ENCODE results near the gene DIAPH3. TPM values are rescaled to one million over a fixed set of nuclear protein-coding genes. Genes with fewer than 3 reads are reported as not detected.

The DIAPH3 gene
- total RNA-seq, 1 donor, result 0.54 TPM

DNA sequence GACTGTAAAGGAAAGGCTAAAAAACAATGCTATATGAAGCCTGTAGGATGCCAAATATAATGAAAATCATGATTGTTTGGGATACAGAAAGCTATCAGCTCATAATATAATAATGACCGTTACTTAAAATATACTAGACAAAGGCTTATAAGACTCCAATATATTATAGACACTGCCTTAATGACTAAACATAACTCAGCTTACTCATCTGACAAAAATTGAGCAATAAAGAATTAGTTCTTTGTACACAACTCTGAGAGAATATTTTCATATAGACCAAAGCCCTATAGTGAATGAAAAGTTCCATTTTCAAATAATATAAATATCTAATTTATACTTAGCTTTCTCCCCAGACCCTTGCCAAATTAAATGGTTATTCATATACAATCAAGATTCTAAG is 283.3 kb downstream of the DIAPH3 start:
- no peak for DNase-seq (ENCODE audit: low read depth in 2 of 3, low spot score in 2 of 3)

DNA sequence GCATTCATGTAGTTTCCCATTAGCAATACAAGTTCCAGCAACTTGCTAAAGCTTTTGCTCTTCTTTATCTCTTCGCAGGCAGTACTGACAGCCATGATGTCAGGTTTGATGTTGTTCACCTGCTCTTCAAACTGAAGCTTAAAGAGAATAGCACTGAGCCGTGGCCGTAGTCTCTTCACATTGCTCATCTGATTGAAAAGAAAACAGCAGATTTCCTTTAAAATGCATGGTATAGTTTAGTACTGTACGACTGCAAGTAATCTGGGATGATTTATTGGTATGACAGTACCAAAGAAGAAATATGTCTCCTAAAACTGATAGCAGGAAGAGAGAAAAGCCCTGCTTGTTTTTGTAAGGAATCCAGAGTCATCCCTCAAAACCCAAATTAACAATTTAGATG is 284.4 kb downstream of the DIAPH3 start:
- DNase-seq (ENCODE audit: low read depth in 2 of 3, low spot score in 2 of 3), result no peak

DNA sequence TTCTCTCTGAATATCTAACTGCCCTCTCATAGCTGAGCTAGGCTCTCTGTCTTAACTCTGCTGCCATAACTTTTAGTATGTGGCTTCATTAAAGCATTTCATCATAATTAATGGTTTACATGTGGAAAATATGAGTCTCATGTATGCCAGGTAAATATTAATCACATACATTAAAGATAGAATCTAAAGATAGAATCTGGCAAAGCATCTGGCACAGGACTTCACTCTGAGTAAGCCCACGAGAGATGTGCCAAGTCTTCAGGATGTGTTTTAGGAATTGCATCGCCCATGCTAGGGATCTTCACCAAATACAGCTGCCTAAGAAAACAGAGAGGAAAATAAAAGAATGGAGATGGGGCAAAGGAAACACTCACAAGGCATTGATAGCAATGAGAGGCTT is 285.8 kb downstream of the DIAPH3 start:
- no peak for DNase-seq (ENCODE audit: low read depth in 2 of 3, low spot score in 2 of 3)

DNA sequence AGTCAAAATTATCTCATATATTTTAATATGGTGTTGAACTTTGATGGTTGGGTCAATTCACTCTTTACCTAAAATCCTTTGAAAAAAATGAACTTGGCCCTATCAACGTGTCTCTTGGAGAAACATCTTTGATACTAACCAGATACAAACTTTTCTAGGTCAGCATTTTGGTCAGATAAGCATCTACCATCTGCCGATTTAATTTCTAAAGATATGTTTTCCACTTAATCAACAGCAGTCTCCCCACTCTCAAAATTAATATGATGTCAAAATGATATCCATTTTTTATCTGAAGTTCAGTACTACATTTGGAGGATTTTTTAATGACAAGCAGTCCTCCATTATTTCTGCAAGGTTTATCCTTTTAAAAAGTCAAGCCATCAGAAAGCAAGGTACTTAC is 288.8 kb downstream of the DIAPH3 start:
- DNase-seq (ENCODE audit: low read depth in 2 of 3, low spot score in 2 of 3), result no peak

DNA sequence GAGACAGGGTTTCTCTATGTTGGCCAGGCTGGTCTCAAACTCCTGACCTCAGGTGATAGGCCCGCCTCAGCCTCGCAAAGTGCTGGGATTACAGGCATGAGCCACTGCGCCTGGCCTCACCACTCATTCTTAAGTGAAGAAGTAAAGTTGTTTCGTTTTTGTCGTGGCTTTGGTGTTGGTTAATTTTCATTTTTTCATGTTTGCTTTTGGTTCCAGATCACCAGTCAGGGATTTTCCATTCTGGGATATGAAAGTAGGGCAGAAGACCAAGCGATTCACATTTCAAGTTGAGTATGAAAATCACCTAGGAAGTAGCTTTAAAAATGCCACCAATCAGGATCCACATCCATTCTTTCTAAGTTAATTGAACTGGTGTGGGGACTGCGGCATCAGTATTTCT is 289.9 kb downstream of the DIAPH3 start:
- DNase-seq (ENCODE audit: low read depth in 2 of 3, low spot score in 2 of 3), result no peak

DNA sequence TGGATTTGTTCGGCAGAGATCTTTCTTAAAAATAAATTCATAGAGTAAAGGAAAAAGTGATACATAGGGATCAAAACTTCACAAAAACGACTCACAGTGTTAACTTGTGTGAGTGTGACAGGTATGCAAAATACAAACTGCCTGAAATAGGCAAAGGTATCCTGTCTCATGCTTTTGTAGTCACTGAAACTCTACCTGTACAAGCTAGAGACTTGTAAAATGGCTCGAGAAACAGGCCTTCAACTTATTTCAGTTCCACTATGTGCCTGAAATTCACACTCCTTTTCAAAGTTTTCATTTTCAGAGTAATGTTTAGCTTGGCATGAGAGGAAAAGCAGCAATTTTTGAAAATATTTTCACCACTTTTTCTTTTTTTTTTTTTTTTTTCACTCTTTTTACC is 290.4 kb downstream of the DIAPH3 start:
- DNase-seq (ENCODE audit: low read depth in 2 of 3, low spot score in 2 of 3), result no peak

DNA sequence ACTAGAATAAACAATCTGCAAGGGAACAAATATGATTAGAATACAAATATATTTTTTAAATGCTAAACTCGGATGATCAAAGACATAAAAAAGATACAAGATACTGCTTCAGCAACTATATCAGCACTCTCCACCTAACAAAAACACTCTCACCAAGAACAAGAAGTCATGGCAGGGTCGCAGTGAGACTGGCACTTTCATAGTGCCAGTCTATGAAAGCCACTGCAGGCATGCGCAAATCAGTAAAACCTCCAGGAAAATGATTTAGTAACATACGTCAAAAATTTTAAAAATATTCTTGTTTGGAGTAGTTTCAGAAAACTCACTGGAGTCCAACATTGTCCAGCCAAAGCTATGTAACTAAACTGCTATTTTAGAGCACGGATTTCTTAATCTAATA is 295.9 kb downstream of the DIAPH3 start:
- no peak for DNase-seq (ENCODE audit: low read depth in 2 of 3, low spot score in 2 of 3)

DNA sequence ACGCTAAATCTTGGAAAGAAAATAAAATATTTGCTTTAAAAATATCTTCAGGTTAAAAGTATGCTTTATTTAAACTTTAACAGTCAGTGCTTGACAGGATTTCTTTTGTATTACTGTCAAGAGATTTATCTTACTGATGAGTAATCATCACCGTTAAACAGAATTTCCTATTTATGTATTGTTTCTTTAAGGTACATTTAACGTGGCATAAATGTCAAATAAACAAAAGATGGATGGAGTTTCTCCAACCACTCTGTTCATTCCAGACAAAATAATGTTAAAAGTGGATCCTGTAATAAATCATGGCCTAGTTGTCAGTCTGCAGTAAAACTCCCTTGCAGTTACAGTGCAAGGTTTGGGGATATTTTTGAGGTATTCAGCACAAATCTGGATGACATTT is 298.3 kb downstream of the DIAPH3 start:
- DNase-seq (ENCODE audit: low read depth in 2 of 3, low spot score in 2 of 3), result no peak

DNA sequence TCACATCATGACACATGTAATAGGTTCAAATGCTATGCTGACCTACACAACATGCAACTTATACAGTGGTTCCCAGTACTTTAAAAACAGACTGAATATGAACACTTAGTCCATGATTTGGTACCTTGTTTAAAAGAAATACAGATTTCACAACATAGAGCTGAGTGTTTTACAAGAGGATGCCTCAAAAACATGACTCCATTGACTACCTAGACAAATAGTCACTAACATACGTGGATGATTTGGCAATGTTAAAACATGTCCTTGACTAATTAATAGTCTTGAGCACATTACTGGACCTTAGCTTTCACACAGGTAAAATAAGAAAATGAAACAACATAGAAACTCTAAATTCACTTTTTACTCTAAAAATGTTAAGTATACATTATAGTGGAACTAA is 300.1 kb downstream of the DIAPH3 start:
- DNase-seq (ENCODE audit: low read depth in 2 of 3, low spot score in 2 of 3), result no peak

DNA sequence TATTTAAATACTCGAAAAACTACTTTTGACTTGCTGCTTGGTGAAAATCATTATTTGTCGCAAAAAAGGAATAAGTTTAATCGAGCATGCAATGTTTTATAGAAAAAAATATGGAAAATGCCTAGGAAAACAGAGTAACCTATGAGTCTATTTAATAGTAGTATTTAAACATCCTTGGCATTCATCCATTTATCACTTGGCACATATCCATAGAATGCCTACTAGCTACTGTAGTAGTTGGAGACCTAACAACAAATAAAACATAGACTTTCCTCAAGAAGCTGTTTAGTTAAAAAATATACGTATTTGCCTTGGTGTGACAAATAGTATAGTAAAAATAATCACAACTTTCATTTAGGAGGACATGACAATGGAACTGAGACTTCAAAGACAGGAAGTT is 302.1 kb downstream of the DIAPH3 start:
- no peak for DNase-seq (ENCODE audit: low read depth in 2 of 3, low spot score in 2 of 3)

DNA sequence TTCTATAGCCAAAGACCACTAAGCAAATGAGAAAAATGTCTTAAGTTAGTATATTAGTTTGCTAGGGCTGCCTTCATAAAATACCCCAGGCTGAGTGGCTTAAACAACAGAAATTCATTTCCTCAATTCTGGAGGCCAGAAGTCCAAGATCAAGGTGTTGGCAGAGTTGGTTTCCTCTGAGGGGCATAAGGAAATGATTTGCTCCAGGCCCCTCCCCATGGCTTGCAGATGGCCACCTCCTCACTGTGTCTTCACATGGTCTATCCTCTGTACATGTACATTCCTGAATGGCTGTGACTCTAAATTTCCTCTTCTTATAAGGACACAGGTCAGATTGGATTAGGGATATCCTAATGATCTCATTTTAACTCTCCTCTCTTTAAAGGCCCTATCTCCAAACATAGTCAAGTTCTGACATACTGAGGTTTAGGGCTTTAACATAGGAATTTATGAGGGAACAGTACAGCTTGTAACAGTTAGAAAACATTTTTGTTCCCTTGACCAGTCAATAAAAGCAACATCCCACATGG is 307.4 kb downstream of the DIAPH3 start:
- no peak for DNase-seq (ENCODE audit: low read depth in 2 of 3, low spot score in 2 of 3)

DNA sequence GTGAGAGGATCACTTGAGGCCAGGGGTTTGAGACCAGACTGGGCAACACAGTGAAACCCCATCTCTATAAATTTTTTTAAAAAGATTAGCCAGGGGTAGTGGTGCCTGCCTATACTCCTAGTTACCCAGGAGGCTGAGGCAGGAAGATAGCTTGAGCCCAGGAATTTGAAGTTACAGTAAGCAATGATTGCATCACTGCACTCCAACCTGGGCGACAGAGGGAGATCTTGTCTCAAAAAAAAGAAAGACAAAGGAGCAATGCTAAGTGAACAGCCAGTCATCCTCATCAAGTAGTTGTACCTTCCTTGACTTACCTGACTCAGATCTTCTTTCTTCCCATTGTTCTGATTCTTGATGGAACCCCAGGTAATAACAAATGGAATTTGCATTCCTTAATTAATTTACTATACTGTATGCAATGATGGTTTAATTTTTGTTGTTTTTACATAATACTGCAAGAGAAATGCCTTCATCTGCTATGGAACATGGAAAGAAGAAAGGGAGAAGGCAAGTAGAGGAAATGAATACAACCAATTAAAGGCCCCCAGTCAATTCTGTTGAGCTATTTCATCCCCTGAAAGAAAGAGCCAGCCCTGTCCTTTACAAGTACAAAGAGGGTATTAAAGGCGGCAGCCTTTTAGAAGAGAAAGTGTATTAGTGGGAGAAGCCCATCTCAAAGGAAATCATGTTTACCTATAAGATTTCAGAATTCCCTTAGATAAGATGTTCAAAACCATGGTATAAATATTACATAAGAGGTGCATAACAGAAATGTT is 316.7 kb downstream of the DIAPH3 start:
- no peak for DNase-seq (ENCODE audit: low read depth in 2 of 3, low spot score in 2 of 3)

DNA sequence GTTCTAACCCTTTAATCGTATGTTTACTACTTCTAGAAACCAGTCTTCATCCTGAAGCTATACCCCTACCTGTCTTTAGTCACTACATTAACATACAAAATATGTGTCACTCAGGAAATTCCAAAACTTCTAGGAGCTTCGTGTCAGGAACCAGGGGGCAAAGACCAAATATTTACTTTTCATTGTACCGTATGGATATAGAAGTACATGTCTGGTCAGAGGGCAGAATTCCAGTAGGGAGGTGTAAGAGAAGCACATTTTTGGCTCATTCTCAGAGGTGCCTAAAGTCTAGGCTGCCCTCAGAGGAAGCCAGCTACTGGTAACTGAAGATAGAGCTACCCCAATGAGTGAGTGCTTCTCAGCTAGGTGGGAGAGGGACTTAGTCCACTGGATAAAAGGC is 320.7 kb downstream of the DIAPH3 start:
- DNase-seq (ENCODE audit: low read depth in 2 of 3, low spot score in 2 of 3), result no peak

DNA sequence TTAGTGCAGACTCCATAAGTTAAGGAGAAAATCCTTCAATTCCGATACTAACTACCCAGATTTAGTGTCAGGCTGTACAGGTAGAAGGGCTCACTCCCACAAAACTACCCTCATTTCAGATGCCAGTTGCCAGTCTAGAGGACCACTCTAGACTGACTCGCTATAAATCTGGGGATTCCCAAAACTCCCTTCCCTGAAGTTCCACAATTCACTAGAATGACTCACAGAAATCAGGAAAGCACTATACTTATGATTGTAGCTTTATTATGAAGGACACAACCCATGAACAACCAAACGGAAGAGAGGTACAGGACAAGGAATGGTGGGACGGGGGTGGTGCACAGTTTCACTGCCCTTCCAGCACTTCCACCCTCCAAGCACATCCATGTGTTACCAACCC is 321.2 kb downstream of the DIAPH3 start:
- no peak for DNase-seq (ENCODE audit: low read depth in 2 of 3, low spot score in 2 of 3)

DNA sequence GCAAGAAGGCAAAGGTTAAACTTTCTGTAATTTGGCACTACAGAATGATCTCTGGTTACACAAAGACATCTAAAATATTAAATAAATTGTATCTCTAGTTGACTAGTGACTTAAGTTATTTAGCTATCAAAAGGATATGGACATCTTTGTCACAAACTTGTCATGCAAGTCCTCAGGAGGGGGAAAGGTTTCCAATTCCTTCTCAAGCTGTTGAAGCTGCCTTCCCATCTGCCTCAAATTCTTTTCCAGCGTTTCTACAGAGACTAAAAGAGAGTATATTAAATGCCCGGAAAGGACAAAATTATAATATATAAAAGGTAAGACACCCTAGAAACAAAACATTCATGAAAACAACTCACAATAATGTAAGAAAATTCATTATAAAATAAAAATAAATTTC is 324.5 kb downstream of the DIAPH3 start:
- DNase-seq (ENCODE audit: low read depth in 2 of 3, low spot score in 2 of 3), result no peak

DNA sequence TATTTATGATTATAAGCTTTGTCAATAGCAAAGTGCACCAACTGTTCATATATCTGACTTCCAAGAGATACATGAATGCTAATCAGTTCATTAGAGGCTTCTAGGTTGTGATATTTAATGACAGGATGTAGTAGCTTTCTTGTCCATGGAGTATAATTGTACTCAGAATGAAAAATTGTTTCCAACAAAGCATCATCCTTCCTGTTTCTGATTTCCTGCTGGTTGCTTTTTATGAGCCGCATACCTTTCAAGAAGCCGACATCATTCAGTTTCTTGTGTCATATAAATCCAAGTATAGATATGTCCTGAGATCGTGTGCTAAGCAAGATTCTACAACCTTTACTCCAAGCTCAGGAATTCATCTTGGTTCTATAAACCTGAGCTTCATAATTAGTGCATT is 326.6 kb downstream of the DIAPH3 start:
- no peak for DNase-seq (ENCODE audit: low read depth in 2 of 3, low spot score in 2 of 3)

DNA sequence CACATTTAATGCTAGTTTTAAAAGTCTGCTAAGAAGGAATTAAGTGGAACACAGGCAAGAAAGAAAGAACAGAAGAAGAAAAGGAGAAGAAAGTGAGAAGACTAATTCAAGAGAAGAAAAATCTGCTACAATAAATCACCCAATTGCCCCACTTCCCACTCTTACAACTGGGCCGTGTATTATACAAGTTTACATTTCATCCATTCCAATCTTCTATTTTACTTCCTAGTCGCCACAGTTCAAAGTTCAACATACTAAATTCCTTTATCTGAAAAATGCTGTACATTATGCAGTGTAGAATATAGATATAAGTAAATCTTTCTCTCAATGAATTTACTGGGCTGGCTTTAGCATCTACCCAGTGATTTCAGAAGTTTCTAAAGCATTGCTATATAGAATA is 328.2 kb downstream of the DIAPH3 start:
- no peak for DNase-seq (ENCODE audit: low read depth in 2 of 3, low spot score in 2 of 3)

DNA sequence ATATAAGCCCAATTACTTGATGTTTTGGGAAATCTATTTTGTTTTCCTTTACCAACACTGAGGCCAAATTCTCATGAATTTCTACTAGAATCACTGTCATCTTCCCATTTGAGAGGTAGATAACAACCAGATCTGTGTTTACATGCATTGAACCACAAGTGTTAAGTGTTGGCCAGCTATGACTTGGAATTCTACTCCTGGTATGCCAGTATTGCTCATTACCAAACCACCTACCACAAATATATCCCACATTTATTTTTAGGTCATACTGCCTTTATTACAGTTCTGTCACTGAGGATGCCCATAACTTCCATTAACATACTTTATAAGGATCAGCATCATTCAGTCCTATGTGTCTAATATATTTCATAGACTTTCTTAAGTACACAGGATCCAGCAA is 328.9 kb downstream of the DIAPH3 start:
- no peak for DNase-seq (ENCODE audit: low read depth in 2 of 3, low spot score in 2 of 3)

DNA sequence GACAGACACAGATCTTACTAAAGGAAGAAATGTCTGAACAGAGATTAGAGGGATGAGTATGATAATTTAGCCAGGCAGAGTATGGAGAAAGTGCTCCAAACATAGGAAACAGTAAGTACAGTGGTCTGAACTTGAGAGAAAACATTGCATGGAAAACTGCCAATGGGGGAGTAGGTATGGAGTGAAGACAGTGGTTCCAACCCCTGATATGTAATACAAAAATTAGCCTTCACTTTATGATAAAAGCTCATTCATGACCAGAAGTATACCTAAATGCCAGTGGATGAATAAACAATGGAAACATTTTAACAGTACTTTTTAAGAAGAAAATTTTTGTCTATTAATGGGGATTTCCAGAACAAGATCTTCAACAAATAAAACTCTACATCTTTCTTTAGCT is 334.0 kb downstream of the DIAPH3 start:
- DNase-seq (ENCODE audit: low read depth in 2 of 3, low spot score in 2 of 3), result no peak

DNA sequence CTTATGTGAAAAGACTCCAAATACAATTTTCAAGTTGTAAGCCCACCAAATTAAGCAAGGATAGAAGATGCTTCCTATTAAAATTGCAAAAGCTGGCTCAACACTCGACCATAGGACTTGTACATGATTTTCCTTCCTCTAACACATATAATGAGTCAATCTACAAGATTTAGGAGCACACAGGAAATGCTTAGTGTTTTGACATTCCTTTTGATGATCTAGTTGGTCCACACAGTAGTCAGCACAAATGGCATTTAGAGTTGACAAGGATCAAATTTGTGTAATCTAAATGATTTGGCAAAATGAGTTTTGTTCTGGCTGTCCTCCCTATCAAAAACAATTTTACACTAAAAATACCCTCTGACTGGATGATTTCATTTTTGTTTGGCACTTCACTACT is 340.2 kb downstream of the DIAPH3 start:
- DNase-seq (ENCODE audit: low read depth in 2 of 3, low spot score in 2 of 3), result no peak

DNA sequence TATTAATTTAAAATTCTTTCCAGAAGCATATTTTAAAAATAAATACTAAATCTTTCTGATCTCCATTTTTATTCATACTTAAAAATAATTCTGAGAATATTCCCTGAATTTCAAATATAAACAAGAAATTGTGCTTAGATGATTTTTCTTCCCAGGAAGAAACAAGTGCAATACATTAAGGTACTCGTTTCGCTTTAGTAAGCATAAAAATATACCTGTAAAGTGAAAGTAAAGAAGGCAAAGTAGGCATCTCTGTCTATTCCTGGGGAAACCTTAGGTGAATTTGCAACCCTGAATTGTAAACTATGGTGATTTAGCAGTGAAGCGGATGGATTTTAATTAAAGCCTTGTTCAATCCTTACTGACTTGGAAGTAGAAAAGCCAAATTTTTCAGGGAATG is 354.2 kb downstream of the DIAPH3 start:
- DNase-seq (ENCODE audit: low read depth in 2 of 3, low spot score in 2 of 3), result no peak

DNA sequence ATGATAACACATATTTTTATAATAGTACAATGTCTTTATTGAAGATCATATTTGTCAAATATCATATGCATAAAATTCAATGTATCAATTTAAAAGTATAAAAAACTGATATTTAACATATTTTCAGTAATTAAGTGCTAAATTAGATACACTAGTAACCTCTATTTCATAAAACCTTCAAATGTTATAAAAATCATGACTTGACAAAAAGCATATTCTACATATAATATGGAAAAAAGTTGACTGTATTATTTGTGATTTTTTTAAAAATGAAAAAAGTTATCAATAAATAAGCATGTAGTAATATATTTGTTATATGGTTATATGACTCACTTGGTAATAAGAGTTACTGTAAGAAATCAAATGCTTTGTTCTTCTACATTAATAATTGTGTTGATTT is 356.9 kb downstream of the DIAPH3 start:
- DNase-seq (ENCODE audit: low read depth in 2 of 3, low spot score in 2 of 3), result no peak
